Stomach (tissue), 9 donors: ENCODE results near the gene ULK4. TPM values are rescaled to one million over a fixed set of nuclear protein-coding genes. Genes with fewer than 3 reads are reported as not detected.
"Not testable (repeated sequence)": the region's sequence is repeated elsewhere in the genome, so short reads cannot be mapped to it uniquely, and the experiment has no call there.

Experiments used
- DNase-seq, 2 donors: peaks; one replicate each; pipeline versions ENCODE4 v3.0.0 to v3.0.0-alpha.2; 2013 to 2019
- H3K27ac ChIP-seq, 5 donors: fragments of 200-600 bp in 4 of 5; sonication (generic) in 4 of 5; one replicate each; pipeline ENCODE4 v1.5.1; 2013 to 2019; ENCODE audit warnings: mild to moderate bottlenecking in 1 of 5, moderate library complexity in 1 of 5
- H3K27me3 ChIP-seq, 3 donors: fragments of 200-600 bp; sonication (generic); one replicate each; pipeline ENCODE4 v1.5.1; 2017 to 2019; ENCODE audit warnings: mixed run types in 1 of 3
- H3K36me3 ChIP-seq, 4 donors: fragments of 200-600 bp; sonication (generic); 1 replicate in 3 of 4; 2 replicates in 1 of 4; pipeline ENCODE4 v1.5.1; 2016 to 2019
- H3K4me1 ChIP-seq, 4 donors: fragments of 200-600 bp; sonication (generic); one replicate each; pipeline ENCODE4 v1.5.1; 2016 to 2019
- H3K4me3 ChIP-seq, 4 donors: fragments of 200-600 bp; sonication (generic) in 3 of 4; one replicate each; pipeline ENCODE4 v1.5.1; 2016 to 2019; ENCODE audit warnings: mild to moderate bottlenecking in 1 of 4
- H3K9me3 ChIP-seq, 4 donors: fragments of 200-600 bp; sonication (generic); one replicate each; pipeline ENCODE4 v1.5.1; 2016 to 2019
- CTCF ChIP-seq, 7 experiments: fragments of 450-650 bp in 4 of 7; fragments of 200-600 bp in 3 of 7; sonication (generic) in 3 of 7; IDR thresholded peaks; one replicate each; pipeline ENCODE4 v1.5.1; 2016 to 2019; ENCODE audit warnings: antibody characterized with exemption in 7 of 7, control low read depth in 2 of 7, mild to moderate bottlenecking in 1 of 7
- EP300 ChIP-seq: sonication (generic); formaldehyde crosslinking; IDR thresholded peaks from one replicate; pipeline ENCODE4 v1.6.1; 2017; ENCODE audit warnings: antibody characterized with exemption
- POLR2A ChIP-seq, 4 donors: fragments of 450-650 bp; IDR thresholded peaks; one replicate each; pipeline ENCODE4 v1.6.1; 2016; ENCODE audit warnings: antibody characterized with exemption in 4 of 4, control low read depth in 2 of 4, mild to moderate bottlenecking in 1 of 4, moderate library complexity in 1 of 4
- POLR2AphosphoS5 ChIP-seq, 3 donors: sonication (generic); formaldehyde crosslinking; IDR thresholded peaks; one replicate each; pipeline ENCODE4 v1.6.1; 2016; ENCODE audit warnings: antibody characterized with exemption in 3 of 3
- WGBS, 5 donors: extraction: QIAGEN DNeasy Blood & Tissue Kit in 3 of 5; methylation state at CpG; one replicate each; pipeline versions ENCODE4 v1.1.5 to v1.1.7; 2013 to 2018; 5-methylcytosine and 5-hydroxymethylcytosine counted together
- intact Hi-C: fragments of 100-400 bp; cut with DNase I; formaldehyde crosslinking; loops from one replicate; pipeline ENCODE4 v1.15.1; 2023; ENCODE audit warnings: low total_unique reads
- polyA plus RNA-seq, 3 donors: library from polyadenylated mRNA; stranded (reverse); fragments of 200-250 nt; gene quantifications; one replicate each; pipeline ENCODE4 v1.2.3, GENCODE V29; 2013
- total RNA-seq, 5 donors: library from RNA; depleted of rRNA; stranded (reverse); fragments of >200 nt; gene quantifications; one replicate each; pipeline versions ENCODE4 v1.1.0 to v1.2.3, GENCODE V29; 2014 to 2016
- donor health status: healthy with polysubstance abuse.
- donor health status: Bipolar disorder and iron deficiency.
- donor health status: healthy.

The ULK4 gene
- total and polyA plus RNA-seq, 8 donors: 1.6 to 150 (median 7.4) TPM

DNA sequence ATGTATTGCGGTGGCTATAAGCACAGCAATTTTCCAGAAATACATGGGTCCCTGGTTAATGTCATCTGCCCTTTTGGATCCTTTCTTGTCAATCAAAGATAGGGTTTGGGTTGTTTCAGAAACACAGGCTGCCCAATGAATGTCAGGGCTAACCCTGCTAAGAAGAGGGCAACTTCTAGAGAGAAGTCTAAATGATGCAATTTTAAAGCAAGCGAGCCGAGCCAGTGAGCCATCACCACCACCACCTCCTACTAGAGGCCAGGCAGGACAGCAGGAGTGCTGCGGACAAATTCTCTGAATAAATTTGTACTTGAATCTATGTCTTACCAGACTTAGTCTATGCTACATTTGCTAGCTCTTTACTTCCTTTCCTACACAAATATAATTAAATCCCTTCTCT lies 514.2 kb downstream of the ULK4 start:
- Histone ChIP-seq H3K27me3 (no peaks in the 10 kb centered on the region), H3K36me3 (no peaks in the 10 kb centered on the region), H3K4me1 (no peaks in the 10 kb centered on the region), H3K4me3 (no peak overlapping the region), H3K9me3 (no peaks in the 10 kb centered on the region), H3K27ac (no peak overlapping the region)
- no peak for TF ChIP-seq EP300
- TF ChIP-seq POLR2AphosphoS5 (IDR thresholded peaks at IDR 0.05): no peak
- no peak for TF ChIP-seq CTCF (IDR thresholded peaks at IDR 0.05)
- no peak for TF ChIP-seq POLR2A (IDR thresholded peaks at IDR 0.05)
- no peak for DNase-seq
- intact Hi-C loops: no loop called here
- WGBS, 5 donors: 93 to 98% (median 97%) methylated on average over 4 of the region's 4 CpGs

DNA sequence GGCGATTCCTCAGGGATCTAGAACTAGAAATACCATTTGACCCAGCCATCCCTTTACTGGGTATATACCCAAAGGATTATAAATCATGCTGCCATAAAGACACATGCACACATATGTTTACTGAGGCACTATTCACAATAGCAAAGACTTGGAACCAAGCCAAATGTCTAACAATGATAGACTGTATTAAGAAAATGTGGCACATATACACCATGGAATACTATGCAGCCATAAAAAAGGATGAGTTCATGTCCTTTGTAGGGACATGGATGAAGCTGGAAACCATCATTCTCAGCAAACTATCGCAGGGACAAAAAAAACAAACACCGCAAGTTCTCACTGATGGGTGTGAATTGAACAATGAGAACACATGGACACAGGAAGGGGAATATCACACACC lies 515.6 kb downstream of the ULK4 start:
- H3K27ac ChIP-seq, H3K36me3 ChIP-seq, H3K4me3 ChIP-seq, H3K4me1 ChIP-seq, H3K9me3 ChIP-seq, DNase-seq, H3K27me3 ChIP-seq, intact Hi-C loops: not testable (repeated sequence)
- WGBS, 5 donors: 88 to 100% (median 98%) methylated on average over 1 to 3 of the region's 3 CpGs

DNA sequence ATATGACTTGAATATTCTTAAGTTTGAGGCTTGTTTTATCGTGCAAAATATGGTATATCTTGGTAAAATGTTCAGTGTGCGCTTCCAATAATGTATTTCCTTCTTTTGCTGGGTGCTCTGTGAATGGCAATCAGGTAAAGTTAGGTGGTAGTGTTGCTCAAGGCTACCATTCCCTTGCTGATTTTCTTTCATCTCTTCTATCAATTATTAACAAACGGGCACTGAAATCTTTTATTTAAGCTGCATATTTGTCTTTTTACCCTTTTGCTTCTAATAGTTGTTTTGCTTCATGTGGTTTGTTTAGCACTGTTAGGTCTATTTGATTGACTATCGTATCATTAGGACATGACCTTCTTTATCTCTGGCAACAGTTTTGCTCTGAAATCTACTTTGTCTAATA lies 520.3 kb downstream of the ULK4 start:
- DNase-seq: no peak
- H3K27me3 ChIP-seq: no peaks in the 10 kb centered on the region
- WGBS, 5 donors: 32 to 61% (median 56%) methylated on average over 4 of the region's 4 CpGs
- H3K27ac ChIP-seq: no peak overlapping the region
- H3K9me3 ChIP-seq: no peaks in the 10 kb centered on the region
- H3K4me3 ChIP-seq: no peak overlapping the region
- H3K36me3 ChIP-seq: no peaks in the 10 kb centered on the region
- TF ChIP-seq EP300 (no peak), POLR2AphosphoS5 (IDR thresholded peaks at IDR 0.05) (no peak), POLR2A (IDR thresholded peaks at IDR 0.05) (no peak), CTCF (IDR thresholded peaks at IDR 0.05) (no peak)
- intact Hi-C loops: no loop called here
- no peaks in the 10 kb centered on the region for H3K4me1 ChIP-seq

DNA sequence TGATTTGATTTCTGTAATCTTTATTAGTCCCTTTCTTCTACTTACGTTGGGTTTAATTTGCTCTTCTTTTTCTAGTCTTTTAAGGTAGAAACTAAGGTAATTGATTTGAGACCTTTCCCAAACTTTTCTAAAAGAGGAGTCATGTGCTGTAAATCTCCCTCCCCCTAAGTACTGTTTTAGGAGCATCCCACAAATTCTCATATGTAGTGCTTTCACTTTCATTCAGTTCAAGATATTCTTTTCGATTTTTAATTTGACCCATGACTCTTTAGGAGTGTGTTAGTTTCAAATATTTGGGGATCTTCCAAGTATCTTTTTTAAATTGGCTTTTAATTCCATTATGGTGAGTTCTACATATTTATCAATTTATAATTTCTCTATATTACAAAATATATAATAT lies 520.8 kb downstream of the ULK4 start:
- Histone ChIP-seq H3K4me3 (no peak overlapping the region), H3K9me3 (no peaks in the 10 kb centered on the region), H3K36me3 (no peaks in the 10 kb centered on the region), H3K27ac (no peak overlapping the region), H3K4me1 (no peaks in the 10 kb centered on the region), H3K27me3 (no peaks in the 10 kb centered on the region)
- DNase-seq: no peak
- intact Hi-C loops: no loop called here
- no peak for TF ChIP-seq EP300
- no peak for TF ChIP-seq POLR2A (IDR thresholded peaks at IDR 0.05)
- no peak for TF ChIP-seq POLR2AphosphoS5 (IDR thresholded peaks at IDR 0.05)
- TF ChIP-seq CTCF (IDR thresholded peaks at IDR 0.05): no peak
- whole genome bisulfite sequencing, 5 donors: 53 to 77% (median 61%) methylated on average over 2 of the region's 2 CpGs

DNA sequence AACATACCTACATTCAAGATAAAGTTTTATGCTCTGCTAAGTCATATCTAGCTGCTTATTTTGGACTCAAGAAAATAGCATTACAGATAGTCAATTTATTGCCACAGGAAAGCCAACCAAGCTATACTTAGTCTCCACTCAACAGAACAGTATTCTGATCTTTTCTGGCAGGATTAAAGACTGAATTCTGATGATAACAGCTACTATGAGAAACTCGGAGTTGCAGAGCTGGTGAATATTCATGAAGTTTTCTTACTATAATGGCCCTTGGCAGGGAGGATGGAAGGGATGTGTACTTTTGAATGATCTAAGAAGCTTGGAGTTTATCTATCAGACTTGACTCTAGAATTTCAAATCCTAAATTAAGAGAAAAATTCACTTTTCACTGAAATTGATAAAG lies 524.9 kb downstream of the ULK4 start:
- no peaks in the 10 kb centered on the region for H3K36me3 ChIP-seq
- H3K4me1 ChIP-seq: no peaks in the 10 kb centered on the region
- no peak for TF ChIP-seq EP300
- TF ChIP-seq CTCF (IDR thresholded peaks at IDR 0.05): no peak
- TF ChIP-seq POLR2A (IDR thresholded peaks at IDR 0.05): no peak
- no peak for TF ChIP-seq POLR2AphosphoS5 (IDR thresholded peaks at IDR 0.05)
- no peak overlapping the region for H3K4me3 ChIP-seq
- no peak overlapping the region for H3K27ac ChIP-seq
- WGBS, 5 donors: 73 to 87% (median 80%) methylated on average over 1 of the region's 1 CpG
- DNase-seq: no peak
- no peaks in the 10 kb centered on the region for H3K27me3 ChIP-seq
- intact Hi-C loops: no loop called here
- peaks cover 0 to 5% (median 0%) of the 10 kb centered on the region in 4 donors for H3K9me3 ChIP-seq
